HEK293T (cell line): ENCODE results near the gene RAC2.

Experiments
- CTCF ChIA-PET: fragments of 350-600 bp; formaldehyde crosslinking; extraction: SDS; loops from one replicate; lab custom pipeline; 2021; ENCODE audit warnings: antibody characterized with exemption, inconsistent platforms; lab: Yijun Ruan, JAX
- POLR2A ChIA-PET: fragments of 350-600 bp; formaldehyde crosslinking; extraction: SDS; loops from one replicate; lab custom pipeline; 2020; ENCODE audit warnings: antibody characterized with exemption, inconsistent platforms; lab: Yijun Ruan, JAX
- DNase-seq: peaks from one replicate; pipeline ENCODE4 v3.0.0; 2012; ENCODE audit warnings: mixed read lengths; ENCODE audit errors: extremely low spot score
- ARNT ChIP-seq: fragments of 450-650 bp; IDR thresholded peaks from 2 replicates; pipeline ENCODE4 v1.6.1; 2017; ENCODE audit warnings: mild to moderate bottlenecking
- BHLHE40 ChIP-seq: fragments of 450-650 bp; IDR thresholded peaks from 2 replicates; pipeline ENCODE4 v1.6.1; 2016; ENCODE audit warnings: mild to moderate bottlenecking, moderate library complexity, borderline replicate concordance
- CTBP1 ChIP-seq: fragments of 450-650 bp; IDR thresholded peaks from 2 replicates; pipeline ENCODE4 v1.6.1; 2016; ENCODE audit warnings: borderline replicate concordance
- ELF4 ChIP-seq: fragments of 450-650 bp; IDR thresholded peaks from 2 replicates; pipeline ENCODE4 v1.6.1; 2017; ENCODE audit warnings: antibody characterized with exemption
- FOXA1 ChIP-seq: fragments of 450-650 bp; IDR thresholded peaks from 2 replicates; pipeline ENCODE4 v1.6.1; 2016; ENCODE audit warnings: mild to moderate bottlenecking
- FOXK2 ChIP-seq: fragments of 450-650 bp; IDR thresholded peaks from 2 replicates; pipeline ENCODE4 v1.6.1; 2016; ENCODE audit warnings: mild to moderate bottlenecking
- FOXM1 ChIP-seq: fragments of 450-650 bp; IDR thresholded peaks from 2 replicates; pipeline ENCODE4 v1.6.1; 2017; ENCODE audit warnings: mild to moderate bottlenecking, borderline replicate concordance
- HDGF ChIP-seq: fragments of 450-650 bp; IDR thresholded peaks from 2 replicates; pipeline ENCODE4 v1.6.1; 2017; ENCODE audit warnings: antibody characterized with exemption, borderline replicate concordance
- L3MBTL2 ChIP-seq: fragments of 450-650 bp; conservative IDR thresholded peaks from 2 replicates; pipeline ENCODE4 v1.6.1; 2016; ENCODE audit warnings: mild to moderate bottlenecking
- LEF1 ChIP-seq: fragments of 450-650 bp; IDR thresholded peaks from 2 replicates; pipeline ENCODE4 v1.6.1; 2017; ENCODE audit warnings: mild to moderate bottlenecking, borderline replicate concordance
- NFRKB ChIP-seq: fragments of 450-650 bp; IDR thresholded peaks from 2 replicates; pipeline ENCODE4 v1.6.1; 2016; ENCODE audit warnings: mild to moderate bottlenecking, moderate library complexity
- SP1 ChIP-seq: fragments of 450-650 bp; IDR thresholded peaks from 2 replicates; pipeline ENCODE4 v1.6.1; 2017
- SUZ12 ChIP-seq: fragments of 450-650 bp; IDR thresholded peaks from 2 replicates; pipeline ENCODE4 v1.6.1; 2016; ENCODE audit warnings: mild to moderate bottlenecking
- TARDBP ChIP-seq: fragments of 450-650 bp; IDR thresholded peaks from 2 replicates; pipeline ENCODE4 v1.6.1; 2016
- ZNF384 ChIP-seq: fragments of 450-650 bp; IDR thresholded peaks from 2 replicates; pipeline ENCODE4 v1.6.1; 2016
- TF ChIP-seq, protein P1 (sequence below): fragments of 450-650 bp; IDR thresholded peaks from 2 replicates; pipeline ENCODE4 v1.6.1; 2016

The RAC2 gene

DNA sequence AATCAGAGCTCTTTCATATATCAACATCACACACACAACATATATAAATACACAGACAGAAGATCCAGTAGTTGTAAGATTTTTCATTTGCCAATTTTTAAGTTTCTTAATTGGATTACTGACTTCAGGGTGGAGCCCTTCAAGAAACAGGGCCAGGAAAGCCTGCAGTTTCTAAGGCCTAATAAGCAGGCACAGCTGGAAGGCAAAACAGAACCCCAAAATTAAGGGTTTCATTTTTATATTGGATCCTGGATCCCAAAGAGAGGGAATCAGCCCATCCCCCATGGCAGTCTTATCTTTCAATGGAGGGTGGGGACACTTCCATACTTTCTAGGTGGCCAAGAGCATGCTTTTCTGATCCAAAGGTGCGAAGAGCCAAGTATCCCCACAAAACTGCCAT lies 51.3 kb downstream of the RAC2 start:
- no peak for TF ChIP-seq ELF4
- no peak for TF ChIP-seq SP1
- no peak for DNase-seq

DNA sequence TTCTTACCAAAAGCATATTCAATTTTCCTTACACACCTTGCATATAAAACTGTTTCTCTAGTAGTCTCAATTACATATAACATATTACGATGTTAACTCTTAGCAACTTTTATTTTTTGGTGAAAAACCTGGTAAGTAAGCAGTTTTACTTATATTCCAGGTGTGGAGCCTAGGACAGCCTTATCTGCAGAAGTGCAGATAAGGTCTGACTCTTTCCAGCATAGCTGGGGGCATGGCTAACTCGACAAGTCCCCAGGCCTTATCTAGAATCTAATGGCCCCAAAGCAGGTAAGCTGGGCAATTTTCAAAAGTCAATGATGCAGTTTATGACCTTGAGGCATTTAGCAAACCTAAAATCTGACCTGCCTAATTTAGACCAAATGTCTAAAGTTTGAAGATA lies 51.9 kb downstream of the RAC2 start:
- ChIA-PET POLR2A (no interaction called here), CTCF (no interaction called here)
- TF ChIP-seq TARDBP (no peak), HDGF (no peak), ZNF384 (no peak), FOXM1 (no peak), FOXK2 (no peak), LEF1 (no peak)
- DNase-seq = no peak

More for the DNA sequence above, 51.3 kb downstream of the RAC2 start:
- ChIA-PET CTCF (no interaction called here), POLR2A (no interaction called here)

DNA sequence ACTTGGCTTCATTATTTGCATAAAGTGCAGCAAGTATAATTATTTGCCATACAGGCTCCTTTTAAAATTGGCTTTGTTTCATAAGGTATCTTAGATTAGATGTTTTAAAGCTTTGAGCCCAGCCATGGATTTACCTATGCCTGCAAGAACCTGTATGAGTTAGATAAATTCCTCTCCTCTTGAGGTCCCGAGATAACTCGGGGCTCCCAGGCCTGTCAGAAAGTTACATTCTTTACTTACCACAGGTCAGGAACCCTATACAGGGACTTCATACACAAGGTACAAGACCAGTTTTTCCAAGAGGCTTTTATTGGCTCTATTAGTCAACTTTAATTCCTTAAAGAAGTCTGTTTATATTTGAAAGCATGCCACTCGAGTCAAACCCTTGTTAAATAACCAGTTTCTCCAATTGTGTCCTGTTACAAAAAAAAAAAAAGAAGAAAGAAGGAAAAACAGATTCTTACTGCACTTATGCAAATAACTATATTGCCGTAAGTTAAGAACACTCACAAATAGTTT lies 53.7 kb downstream of the RAC2 start:
- TF ChIP-seq SUZ12 (no peak), SP1 (no peak), L3MBTL2 (no peak), FOXM1 (no peak), HDGF (no peak), BHLHE40 (no peak)
- ChIA-PET CTCF (no interaction called here), POLR2A (interaction anchor here (1.2 kb wide), 1 partner anchor 9 kb away, joined by 3 read pairs; no protein-coding TSS in a partner anchor)

DNA sequence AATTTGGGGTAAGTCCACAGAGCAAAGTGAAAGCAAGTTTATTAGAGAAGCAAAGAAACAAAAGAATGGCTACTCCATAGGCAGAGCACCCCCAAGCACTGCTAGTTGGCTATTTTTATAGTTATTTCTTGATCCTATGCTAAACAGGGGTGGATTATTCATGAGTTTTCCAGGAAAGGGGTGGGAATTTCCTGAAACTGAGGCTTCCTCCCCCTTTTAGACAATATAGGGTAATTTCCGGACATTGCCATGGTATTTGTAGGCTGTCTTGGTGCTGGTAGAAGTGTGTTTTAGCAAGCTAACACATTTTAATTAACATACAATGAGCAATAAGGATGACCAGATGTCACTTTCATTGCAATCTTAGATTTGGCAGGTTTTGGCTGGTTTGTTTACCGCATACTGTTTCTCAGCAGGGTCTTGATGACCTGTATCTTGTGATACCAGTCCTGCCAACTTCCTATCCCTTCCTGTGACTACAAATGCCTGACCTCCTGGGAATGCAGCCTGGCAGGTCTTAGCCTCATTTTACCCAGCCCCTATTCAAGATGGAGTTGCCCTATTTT lies 55.1 kb downstream of the RAC2 start:
- DNase-seq = no peak
- CTCF ChIA-PET = no interaction called here
- TF ChIP-seq BHLHE40 (no peak), HDGF (no peak), NFRKB (no peak), L3MBTL2 (no peak), TARDBP (no peak), ZNF384 (no peak), FOXK2 (no peak), CTBP1 (no peak)
- POLR2A ChIA-PET = no interaction called here

More for the DNA sequence above, 53.7 kb downstream of the RAC2 start:
- DNase-seq = no peak

DNA sequence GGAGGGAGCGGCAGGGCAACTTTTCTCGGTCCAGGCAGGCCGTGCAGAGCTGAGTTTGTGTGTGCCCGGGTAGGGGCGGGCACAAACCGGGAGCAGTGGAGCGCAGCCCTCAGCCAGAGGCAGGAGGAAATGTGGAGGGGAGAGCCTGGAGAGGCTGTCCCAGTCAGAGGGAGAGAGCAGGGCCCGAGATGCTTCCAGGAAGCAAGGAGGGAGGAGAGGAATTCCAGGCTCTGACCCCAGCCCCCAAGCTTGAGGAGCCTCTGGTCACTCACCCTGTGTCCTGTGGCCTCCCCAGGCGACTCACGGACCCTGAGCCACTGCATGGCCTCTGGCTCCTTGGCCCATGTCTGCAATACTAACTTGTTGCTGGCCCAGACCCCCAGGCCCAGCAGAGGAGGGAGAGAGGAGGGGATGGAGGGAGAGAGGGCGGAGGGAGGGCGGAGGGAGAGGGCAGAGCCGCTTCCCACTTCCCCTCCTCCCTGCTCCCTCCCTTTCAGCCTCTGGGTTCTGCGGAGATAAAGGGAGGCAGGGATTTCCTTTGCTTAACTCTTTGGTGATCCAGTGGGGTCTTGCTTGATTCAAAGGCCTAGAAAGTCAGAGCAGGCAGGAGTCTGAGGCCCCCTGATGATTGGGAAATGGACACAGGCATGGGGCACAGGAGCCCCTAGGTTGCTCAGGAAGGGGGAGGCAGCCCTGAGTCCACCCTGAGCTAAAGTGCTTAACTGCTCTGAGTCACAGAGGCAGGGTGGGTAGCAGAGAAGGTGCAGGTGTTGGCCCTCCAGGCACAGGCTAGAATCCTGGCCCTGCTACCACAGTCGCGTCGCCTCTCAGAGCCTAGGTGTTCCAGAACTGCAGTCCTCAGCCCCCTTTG lies 55.9 kb downstream of the RAC2 start, which contains the start of gene C1QTNF6:
C1QTNF6 (minus strand) TSS at position 357 of the 871 bp plus-strand sequence; CDS start at position 323, 34 bp downstream.
- POLR2A ChIA-PET = interaction anchor here (1.3 kb wide), 1 partner anchor 10 kb away, joined by 4 read pairs; no protein-coding TSS in a partner anchor
- no peak for DNase-seq
- no peak for TF ChIP-seq ARNT
- TF ChIP-seq BHLHE40 = no peak
- TF ChIP-seq HDGF = no peak
- TF ChIP-seq SP1 = no peak
- TF ChIP-seq, protein P1, sequence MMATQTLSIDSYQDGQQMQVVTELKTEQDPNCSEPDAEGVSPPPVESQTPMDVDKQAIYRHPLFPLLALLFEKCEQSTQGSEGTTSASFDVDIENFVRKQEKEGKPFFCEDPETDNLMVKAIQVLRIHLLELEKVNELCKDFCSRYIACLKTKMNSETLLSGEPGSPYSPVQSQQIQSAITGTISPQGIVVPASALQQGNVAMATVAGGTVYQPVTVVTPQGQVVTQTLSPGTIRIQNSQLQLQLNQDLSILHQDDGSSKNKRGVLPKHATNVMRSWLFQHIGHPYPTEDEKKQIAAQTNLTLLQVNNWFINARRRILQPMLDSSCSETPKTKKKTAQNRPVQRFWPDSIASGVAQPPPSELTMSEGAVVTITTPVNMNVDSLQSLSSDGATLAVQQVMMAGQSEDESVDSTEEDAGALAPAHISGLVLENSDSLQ = no peak
- no peak for TF ChIP-seq LEF1
- no peak for TF ChIP-seq CTBP1
- no peak for TF ChIP-seq ZNF384
- no peak for TF ChIP-seq FOXM1
- no peak for TF ChIP-seq NFRKB
- no peak for TF ChIP-seq FOXA1
- CTCF ChIA-PET = interaction anchor here (0.6 kb wide), 1 partner anchor 542 kb away, joined by 4 read pairs; no protein-coding TSS in a partner anchor

DNA sequence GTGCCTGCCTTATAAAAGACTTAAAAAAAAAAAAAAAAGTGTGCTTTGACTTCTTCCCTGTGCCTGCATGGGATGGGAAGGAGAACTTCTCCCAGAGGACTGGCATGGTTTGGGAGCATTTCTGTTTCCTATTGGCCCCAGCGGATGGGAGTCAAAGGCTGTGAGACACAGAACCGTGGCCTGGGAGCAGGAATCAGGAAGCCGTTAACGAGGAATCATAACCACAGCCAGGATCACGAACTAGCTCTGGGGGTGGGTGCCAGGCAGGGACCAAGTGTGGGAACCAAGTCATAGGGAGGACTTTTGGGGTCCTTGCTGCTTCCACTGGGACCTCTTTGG lies 56.5 kb downstream of the RAC2 start:
- POLR2A ChIA-PET = interaction anchor here (1.3 to 1.6 kb wide), 2 partner anchors 10 to 12 kb away, joined by 4 to 5 read pairs; no protein-coding TSS in a partner anchor
- no peak for DNase-seq

More for the DNA sequence above, 56.5 kb downstream of the RAC2 start:
- CTCF ChIA-PET = interaction anchor here (0.6 kb wide), 1 partner anchor 542 kb away, joined by 4 read pairs; no protein-coding TSS in a partner anchor
- TF ChIP-seq ELF4 (no peak), TARDBP (no peak), CTBP1 (no peak), SUZ12 (no peak), NFRKB (no peak), BHLHE40 (no peak), FOXM1 (no peak), SP1 (no peak), LEF1 (no peak), ZNF384 (no peak), FOXK2 (no peak), L3MBTL2 (no peak), FOXA1 (no peak), ARNT (no peak), HDGF (no peak)
- TF ChIP-seq, protein P1 = no peak
